ENCODE results near the gene ZNF536.

GRCh38 chr19:30546332-30546731 lies 174.1 kb downstream of the ZNF536 start:
- TF ChIP-seq CTCF (IDR thresholded peaks at IDR 0.05) (no peak), POLR2A (IDR thresholded peaks at IDR 0.05) (no peak)

All from tibial nerve (tissue), 3 donors.